ENCODE measurements around the gene POU4F3. TPM values are rescaled to one million over a fixed set of nuclear protein-coding genes. Genes with fewer than 3 reads are reported as not detected.

Gene POU4F3, protein sequence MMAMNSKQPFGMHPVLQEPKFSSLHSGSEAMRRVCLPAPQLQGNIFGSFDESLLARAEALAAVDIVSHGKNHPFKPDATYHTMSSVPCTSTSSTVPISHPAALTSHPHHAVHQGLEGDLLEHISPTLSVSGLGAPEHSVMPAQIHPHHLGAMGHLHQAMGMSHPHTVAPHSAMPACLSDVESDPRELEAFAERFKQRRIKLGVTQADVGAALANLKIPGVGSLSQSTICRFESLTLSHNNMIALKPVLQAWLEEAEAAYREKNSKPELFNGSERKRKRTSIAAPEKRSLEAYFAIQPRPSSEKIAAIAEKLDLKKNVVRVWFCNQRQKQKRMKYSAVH
- not detected in 2 replicates for total RNA-seq

DNA sequence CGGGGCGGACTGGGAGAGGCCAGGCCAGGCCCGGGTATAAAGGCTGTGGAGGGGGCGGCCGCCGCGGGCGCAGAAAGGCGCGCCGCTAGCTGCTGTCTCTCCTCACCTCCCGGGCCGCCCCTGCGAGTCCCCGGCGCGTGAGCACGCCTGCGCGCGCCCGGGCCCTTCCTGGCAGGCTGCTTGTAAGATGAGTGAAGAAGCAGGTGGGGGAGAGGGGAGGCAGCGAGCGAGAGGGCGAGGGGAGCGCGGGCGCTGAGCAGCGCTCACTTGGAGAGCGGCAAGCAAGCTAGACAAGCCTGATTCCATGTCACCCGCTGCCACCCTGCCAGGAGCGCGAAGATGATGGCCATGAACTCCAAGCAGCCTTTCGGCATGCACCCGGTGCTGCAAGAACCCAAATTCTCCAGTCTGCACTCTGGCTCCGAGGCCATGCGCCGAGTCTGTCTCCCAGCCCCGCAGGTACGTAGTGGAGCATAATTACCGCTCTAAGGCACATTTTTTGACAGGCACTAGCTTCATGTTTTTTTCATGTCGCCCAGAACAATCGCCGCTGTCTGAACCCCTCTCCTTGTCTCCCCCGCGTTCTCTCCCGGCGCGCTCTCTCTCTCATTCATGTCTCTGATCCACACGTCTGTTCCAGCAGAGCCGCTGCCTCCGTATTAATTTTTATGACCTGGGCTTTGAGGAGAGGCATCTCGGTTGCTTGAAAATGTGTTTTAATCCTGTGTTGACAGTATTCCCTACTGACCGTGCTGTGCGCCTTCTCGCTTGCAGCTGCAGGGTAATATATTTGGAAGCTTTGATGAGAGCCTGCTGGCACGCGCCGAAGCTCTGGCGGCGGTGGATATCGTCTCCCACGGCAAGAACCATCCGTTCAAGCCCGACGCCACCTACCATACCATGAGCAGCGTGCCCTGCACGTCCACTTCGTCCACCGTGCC lies at the start of gene POU4F3:
TSS of gene POU4F3 (plus strand) at position 66 of the 941 bp plus-strand sequence. CDS start at position 340, 274 bp downstream.

Other genes starting within 250 kb of the POU4F3 start
- not detected in 2 replicates for gene PLAC8L1, start 233.3 kb upstream of the POU4F3 start, total RNA-seq
- 74.8 and 94.8 TPM in 2 replicates for gene LARS1, start 156.2 kb upstream of the POU4F3 start, total RNA-seq
- gene RBM27, start 135.2 kb upstream of the POU4F3 start, total RNA-seq: 27.4 and 30.8 TPM in 2 replicates
- gene TCERG1, start 108.5 kb downstream of the POU4F3 start, total RNA-seq: 67.2 and 74.5 TPM in 2 replicates
- gene GPR151, start 177.4 kb downstream of the POU4F3 start, total RNA-seq: not detected in 2 replicates